HG02885 (cell line): ENCODE results near the gene APC.

Experiments
- ATAC-seq: cut with Tn5 transposase; IDR thresholded peaks from one replicate; pipeline ENCODE4 v1.9.1; 2021; ENCODE audit warnings: mild to moderate bottlenecking; ENCODE audit not compliant: unreplicated experiment, poor library complexity

The APC gene

GRCh38 chr5:112737463-112738190 lies at the start of gene APC:
APC (plus strand) TSS chr5:112737885; CDS start chr5:112754891, 17,006 bp downstream.
- peak; percentile 99 for ATAC-seq

- no peak for ATAC-seq
These were observed 48.4 kb upstream of the APC start for GRCh38 chr5:112689155-112689909.

DNA sequence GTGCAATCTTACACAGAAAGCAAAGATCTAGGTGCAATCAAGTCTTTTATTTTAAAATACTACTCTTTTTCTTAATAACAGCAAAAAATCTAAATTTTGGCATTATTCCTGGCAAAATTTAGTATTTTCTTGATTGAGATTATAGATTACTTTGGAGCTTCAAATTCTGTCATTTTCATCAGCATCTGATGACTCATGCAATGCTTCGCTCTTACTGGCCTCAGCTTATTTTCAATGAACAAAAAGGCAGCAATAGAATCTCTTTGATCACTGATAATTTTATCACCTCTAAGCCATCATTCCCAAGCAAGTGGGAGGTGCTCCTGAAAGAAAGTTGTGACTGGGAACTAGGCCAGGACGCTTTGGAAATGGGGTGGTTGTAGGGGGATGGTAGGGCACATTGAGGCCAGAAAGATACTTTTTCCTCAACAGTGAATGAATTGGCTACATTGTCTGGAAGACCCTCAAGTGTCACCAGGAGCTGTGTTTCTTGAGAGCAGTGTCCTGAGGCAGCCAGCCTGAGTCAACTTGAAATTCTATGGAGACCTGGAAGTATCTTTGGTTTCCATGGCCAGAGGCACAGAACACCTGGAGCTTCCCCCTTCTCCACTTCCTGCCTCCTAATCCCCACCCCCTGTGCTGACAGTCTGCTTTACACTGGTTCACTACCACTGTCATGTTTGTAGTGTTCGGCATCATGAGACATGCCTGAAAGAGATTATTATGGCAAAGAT lies 46.9 kb upstream of the APC start:
- no peak for ATAC-seq

DNA sequence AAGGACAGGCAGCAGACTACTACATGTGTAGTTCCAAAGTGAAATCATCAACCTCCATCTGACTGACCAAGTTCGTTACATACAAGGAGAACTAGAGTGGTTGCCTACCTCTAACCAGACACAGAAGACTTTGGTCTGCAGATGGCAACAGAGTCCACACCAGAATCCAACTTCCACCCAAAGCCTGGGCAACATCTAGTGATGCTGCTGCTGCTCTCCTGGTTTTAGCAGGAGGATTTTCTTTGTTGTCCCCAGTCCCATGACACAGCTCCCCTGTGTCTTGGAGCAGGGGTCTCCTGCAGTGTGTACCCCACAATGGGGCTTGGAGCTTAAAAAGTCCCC lies 46.4 kb upstream of the APC start:
- ATAC-seq: no peak

DNA sequence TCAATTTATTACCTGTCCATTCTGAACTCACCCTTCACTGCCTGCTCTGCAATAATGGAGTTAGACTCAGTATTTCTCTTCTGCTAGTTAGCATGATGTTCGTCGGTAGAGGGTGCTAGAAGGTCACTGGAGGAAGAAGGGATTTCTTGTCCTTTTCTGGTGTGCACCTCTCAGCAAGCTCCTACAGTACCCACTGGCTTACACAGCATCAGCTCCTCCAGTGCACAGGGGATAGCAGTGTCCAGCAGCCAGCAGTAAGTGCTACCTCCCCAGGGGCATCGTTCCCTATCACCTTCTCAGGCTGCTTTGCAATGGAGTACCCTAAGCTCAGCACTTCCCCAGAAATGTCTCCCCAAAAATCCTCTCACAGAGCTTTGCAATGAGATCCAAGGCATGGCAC lies 45.9 kb upstream of the APC start:
- no peak for ATAC-seq

DNA sequence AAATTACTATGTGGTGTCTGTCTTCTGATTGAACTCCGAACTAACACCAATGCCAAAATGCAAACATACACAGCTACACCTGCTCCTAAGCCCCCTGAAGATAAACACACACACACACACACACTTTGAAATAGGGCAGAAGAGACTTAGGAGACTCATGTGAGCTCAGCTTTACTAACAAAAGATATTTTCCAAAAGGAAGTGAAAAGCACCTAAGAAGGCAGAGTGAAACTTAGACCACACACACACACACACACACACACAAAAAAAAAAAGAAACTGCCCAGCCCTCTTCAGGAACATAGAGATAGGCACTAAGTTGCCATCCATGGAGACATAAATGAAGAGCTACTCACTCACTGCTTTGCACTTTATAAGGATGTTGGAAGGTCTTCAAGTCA lies 45.2 kb upstream of the APC start:
- ATAC-seq: no peak

- ATAC-seq: no peak
These were observed 44.4 kb upstream of the APC start for GRCh38 chr5:112693301-112693700.

DNA sequence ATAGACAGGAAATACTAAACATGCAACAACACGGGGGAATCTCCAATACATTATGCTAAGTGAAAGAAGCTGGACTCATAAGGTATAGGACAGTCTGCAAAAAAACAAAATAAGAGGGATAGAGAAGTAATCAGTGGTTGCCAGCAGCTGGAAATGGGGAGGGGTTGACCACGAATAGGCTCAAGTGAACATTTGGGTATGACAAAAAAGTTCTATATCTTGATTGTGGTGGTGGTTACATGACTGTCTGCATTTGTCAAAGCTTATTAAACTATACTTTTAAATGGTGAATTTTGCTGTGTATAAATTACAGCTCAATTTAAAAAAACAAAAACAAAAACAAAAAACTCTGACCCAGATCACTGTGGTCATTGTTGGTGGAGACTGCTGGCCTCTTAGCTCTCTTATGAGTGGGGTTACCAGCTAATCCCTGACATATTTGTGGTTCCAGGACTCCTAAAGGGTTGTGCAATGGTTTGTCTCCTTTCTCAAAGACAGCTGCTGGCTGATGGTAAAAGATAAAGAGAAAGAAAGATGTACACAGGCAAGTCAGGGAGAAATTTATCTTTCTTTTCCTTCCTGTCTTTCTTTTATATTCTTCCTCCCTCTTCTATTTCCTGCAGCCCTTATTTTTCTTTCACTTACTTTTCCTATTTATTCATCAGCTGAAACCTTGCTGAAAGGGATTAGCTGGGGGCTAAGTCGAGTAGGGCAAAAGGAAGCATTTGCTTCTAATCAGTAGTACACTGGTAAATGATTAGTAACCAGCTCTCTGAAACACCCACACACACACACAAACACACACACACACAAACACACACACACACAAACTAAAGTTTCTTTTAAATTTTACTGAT lies 42.6 kb upstream of the APC start:
- ATAC-seq: no peak

DNA sequence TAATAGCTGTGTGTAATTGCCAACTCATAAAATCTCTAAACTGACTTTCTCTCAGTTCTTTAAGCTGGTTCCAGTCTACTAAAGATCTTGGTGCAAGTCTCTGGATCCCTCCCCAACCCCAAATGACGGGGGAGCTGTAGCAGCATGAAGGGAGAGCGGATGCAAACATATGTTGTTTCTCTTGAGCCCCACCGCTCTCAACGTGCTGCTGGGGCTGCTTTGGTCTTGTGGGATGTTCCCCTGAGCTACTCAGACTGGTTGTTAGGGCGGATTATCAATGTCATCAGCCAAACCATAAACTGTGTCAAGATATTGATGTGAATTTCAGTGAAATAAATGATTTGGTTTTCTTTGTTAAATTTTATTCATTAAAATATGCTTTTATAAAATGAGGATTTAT lies 40.9 kb upstream of the APC start:
- no peak for ATAC-seq

- no peak for ATAC-seq
These were observed 40.4 kb upstream of the APC start for GRCh38 chr5:112697322-112697721.

- no peak for ATAC-seq
These were observed 39.9 kb upstream of the APC start for GRCh38 chr5:112697833-112698232.

GRCh38 chr5:112703866-112704820 lies 33.5 kb upstream of the APC start:
- ATAC-seq: no peak

DNA sequence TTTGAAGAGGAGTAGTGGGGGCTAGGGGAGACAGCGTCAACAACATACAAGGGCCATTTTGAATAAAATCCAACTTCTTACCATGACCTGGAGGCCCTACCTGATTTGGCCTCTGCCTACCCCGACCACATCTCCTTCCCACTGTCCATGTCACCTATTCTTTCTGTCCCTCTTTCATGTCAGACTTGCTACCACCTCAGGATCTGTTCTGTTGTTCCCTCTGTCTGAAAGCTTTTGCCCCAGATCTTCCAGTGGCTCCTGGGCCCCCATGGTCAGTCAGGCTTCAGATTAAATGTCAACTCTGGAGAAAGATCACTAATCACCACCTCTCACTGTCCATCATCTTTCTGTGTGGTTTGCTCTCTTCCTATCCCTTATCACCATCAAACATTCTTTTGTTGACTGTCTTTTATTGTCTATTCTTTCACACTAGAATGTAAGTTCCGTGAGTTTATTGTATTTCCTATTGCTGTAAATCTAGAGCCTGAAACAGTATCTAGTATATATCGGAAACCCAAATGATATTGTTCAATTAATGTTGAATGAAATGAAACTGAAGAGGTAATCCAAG lies 31.2 kb upstream of the APC start:
- no peak for ATAC-seq

GRCh38 chr5:112707187-112708102 lies 30.2 kb upstream of the APC start:
- ATAC-seq: peak; percentile 94

DNA sequence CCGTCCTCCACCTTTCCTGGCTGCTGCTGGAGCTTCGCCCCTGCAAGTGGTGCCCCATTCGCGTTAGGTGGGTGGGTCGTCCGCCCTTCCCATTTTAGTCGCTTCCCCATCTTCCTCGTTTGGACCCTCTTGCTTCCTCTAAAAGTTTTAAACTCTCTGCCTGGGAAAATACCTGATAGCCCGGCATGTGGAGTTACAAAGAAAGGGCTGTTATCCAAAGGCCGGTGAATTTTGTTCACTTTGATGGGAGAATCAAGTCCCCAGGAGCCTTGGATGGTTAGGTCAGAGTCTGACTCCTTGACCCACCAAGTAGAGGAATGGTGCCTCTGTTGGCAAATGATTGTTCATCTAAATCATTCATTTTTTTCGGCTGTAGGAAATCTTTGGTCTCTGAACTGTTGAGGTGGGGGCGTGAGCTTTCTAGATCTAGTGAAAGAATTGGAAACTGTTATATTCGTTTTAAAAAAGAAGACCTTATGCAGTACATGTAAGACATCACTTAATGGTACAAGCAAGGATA lies 29.5 kb upstream of the APC start:
- ATAC-seq: no peak

DNA sequence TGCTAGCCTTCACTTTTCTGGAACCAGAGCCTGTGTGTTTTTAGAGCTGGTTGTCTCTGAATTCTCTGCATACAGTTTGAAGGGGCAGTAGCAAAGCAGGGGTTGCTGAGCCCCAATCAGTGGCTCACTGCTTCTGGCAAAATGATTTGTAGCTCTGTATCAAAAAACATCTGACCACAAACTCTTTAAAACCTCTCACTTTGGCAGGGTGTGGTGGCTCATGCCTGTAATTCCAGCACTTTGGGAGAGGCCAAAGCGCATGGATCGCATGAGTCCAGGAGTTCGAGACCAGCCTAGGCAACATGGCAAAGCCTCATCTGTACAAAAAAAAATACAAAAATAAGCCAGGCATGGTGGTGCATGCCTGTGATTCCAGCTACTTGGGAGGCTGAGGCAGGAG lies 28.3 kb upstream of the APC start:
- no peak for ATAC-seq

DNA sequence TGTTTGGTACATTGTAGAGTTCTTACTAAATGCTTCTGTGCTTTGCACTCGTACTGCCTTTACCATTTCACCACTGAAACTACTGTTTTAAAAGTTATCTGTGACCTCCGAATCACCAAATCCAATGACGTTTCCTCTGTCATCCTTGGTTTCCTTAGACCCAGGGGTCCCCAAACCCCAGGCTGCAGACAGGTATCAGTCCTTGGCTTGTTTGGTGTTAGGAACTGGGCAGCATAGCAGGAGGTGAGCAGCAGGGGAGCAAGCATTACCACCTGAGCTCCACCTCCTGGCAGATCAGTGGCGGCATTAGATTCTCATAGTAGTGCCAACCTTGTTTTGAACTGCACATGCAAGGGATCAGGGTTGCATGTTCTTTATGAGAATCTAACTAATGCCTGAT lies 26.8 kb upstream of the APC start:
- ATAC-seq: no peak

DNA sequence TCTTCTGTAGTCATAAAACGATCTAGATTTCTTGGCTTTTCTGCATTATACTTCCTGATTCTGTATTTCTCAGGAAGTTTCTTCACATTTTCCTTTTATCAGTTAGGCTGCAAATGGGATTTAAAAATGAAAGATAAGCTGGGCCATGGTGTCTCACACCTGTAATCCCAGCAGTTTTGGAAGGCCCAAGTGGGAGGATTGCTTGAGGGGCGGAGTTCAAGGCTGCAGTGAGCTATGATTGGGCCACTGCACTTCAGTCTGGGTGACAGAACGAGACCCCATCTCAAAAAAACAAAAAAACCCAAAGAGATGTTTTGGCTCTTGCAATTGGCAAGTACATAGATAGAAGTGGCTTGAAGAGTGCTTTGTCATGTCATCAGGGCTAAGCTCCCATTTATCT lies 26.2 kb upstream of the APC start:
- no peak for ATAC-seq
